ENCODE results near the gene VPS33B.

DNA sequence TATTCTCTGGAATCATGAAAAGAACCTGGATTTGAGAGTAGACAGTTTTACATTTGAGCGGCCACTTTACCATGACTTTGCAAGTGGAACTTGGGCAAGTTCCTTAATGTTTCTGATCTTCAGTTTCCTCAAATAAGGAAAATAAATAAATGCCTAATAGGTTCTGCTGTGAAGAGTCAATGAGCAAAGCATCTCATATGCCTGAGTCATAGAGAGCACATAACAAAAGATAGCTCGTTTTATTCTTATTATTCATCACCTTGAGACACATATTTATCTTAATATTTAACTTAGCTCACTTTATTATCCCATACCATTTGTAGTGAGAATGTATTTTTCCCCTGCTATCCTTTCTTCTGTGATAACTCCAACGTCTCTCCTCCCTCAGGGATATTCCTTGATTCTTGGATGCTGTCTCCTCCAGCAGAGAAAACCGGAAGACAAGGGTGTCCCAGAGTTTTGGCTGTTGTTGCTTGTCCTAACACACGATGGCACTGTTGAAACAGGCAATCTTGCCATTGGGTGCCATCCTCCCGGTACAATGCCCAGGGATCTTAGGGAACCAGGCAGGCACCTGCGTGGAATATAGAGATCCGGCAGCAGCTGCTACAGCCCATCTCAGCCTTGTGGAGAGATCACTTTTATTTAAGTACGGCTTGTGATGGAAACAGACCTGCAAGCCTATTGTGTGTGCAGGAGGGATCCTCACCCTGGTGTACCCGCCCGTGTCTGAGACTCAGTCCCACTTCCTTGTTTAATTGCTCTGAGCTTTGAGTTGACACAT, 33.3 kb upstream of the VPS33B start:
- TF ChIP-seq, protein P1, sequence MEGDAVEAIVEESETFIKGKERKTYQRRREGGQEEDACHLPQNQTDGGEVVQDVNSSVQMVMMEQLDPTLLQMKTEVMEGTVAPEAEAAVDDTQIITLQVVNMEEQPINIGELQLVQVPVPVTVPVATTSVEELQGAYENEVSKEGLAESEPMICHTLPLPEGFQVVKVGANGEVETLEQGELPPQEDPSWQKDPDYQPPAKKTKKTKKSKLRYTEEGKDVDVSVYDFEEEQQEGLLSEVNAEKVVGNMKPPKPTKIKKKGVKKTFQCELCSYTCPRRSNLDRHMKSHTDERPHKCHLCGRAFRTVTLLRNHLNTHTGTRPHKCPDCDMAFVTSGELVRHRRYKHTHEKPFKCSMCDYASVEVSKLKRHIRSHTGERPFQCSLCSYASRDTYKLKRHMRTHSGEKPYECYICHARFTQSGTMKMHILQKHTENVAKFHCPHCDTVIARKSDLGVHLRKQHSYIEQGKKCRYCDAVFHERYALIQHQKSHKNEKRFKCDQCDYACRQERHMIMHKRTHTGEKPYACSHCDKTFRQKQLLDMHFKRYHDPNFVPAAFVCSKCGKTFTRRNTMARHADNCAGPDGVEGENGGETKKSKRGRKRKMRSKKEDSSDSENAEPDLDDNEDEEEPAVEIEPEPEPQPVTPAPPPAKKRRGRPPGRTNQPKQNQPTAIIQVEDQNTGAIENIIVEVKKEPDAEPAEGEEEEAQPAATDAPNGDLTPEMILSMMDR (IDR thresholded peaks at IDR 0.05), result peak; percentile 20 to 82 (median 71)
- TF ChIP-seq POLR2A (IDR thresholded peaks at IDR 0.05), result no peak
